PC-3 (cell line): Measurements from ENCODE around the gene PLXND1. TPM values are rescaled to one million over a fixed set of nuclear protein-coding genes. Genes with fewer than 3 reads are reported as not detected.

Experiments used
- ATAC-seq: fragments of 200-7000 bp; cut with Tn5 transposase; 2 replicates; pipeline ENCODE4 v1.9.1; 2020; ENCODE audit warnings: mild to moderate bottlenecking, moderate library complexity
- BruUV-seq: library from RNA; stranded (reverse); fragments of 400-500 nt; replicated peaks from 2 replicates; lab custom pipeline; 2021; lab: Mats Ljungman, UMichigan
- CTCF ChIA-PET: fragments of 300-600 bp; sonication (Branson Sonifier 250); formaldehyde crosslinking; loops from one replicate; lab custom pipeline; 2022; ENCODE audit warnings: antibody characterized with exemption; lab: Charles Lee
- POLR2A ChIA-PET: fragments of 300-600 bp; sonication (Branson Sonifier 250); formaldehyde crosslinking; loops from one replicate; lab custom pipeline; 2022; ENCODE audit warnings: antibody characterized with exemption; ENCODE audit not compliant: unreplicated experiment; lab: Charles Lee
- DNase-seq: peaks from one replicate; pipeline ENCODE4 v3.0.0-alpha.2; 2015
- H2AFZ ChIP-seq: fragments of 300-600 bp; sonication (generic); 2 replicates; pipeline ENCODE4 v1.6.0; 2016; ENCODE audit warnings: antibody characterized with exemption, low read length
- H3F3A ChIP-seq: fragments of 300-600 bp; sonication (generic); one replicate; pipeline ENCODE4 v1.6.0; 2017; ENCODE audit warnings: antibody characterized with exemption, low read length, control low read depth, mild to moderate bottlenecking; ENCODE audit not compliant: unreplicated experiment
- H3K27ac ChIP-seq: fragments of 300-600 bp; sonication (generic); 2 replicates; pipeline ENCODE4 v1.5.1; 2016; ENCODE audit warnings: mild to moderate bottlenecking, low read length
- H3K27me3 ChIP-seq: fragments of 300-600 bp; sonication (generic); 2 replicates; pipeline ENCODE4 v1.6.1; 2016; ENCODE audit warnings: low read length, mixed read lengths
- H3K36me3 ChIP-seq: fragments of 300-600 bp; sonication (generic); 2 replicates; pipeline ENCODE4 v1.6.1; 2016; ENCODE audit warnings: low read depth, mixed run types, low read length, mixed read lengths
- H3K4me1 ChIP-seq: fragments of 300-600 bp; sonication (generic); 2 replicates; pipeline ENCODE4 v1.5.1; 2016; ENCODE audit warnings: low read length; ENCODE audit not compliant: insufficient read depth
- H3K4me2 ChIP-seq: fragments of 300-600 bp; sonication (generic); 2 replicates; pipeline ENCODE4 v1.6.0; 2016; ENCODE audit warnings: low read length
- H3K4me3 ChIP-seq: fragments of 300-600 bp; sonication (generic); 2 replicates; pipeline ENCODE4 v1.5.1; 2016; ENCODE audit warnings: mild to moderate bottlenecking, low read length, mixed read lengths
- H3K79me2 ChIP-seq: fragments of 300-600 bp; sonication (generic); 2 replicates; pipeline ENCODE4 v1.6.1; 2017; ENCODE audit warnings: low read length, mixed read lengths
- H3K9ac ChIP-seq: fragments of 300-600 bp; sonication (generic); 2 replicates; pipeline ENCODE4 v1.6.0; 2016; ENCODE audit warnings: mild to moderate bottlenecking, low read length
- H3K9me2 ChIP-seq: fragments of 300-600 bp; sonication (generic); replicated peaks from 2 replicates; pipeline ENCODE4 v1.6.1; 2016; ENCODE audit warnings: mixed run types, low read length, mixed read lengths
- H3K9me3 ChIP-seq: fragments of 300-600 bp; sonication (generic); 2 replicates; pipeline ENCODE4 v1.6.1; 2016; ENCODE audit warnings: low read length, mixed read lengths
- H4K20me1 ChIP-seq: fragments of 300-600 bp; sonication (generic); 2 replicates; pipeline ENCODE4 v1.6.1; 2016; ENCODE audit warnings: low read length, mixed read lengths
- CTCF ChIP-seq: fragments of 300-600 bp; sonication (generic); conservative IDR thresholded peaks from 2 replicates; pipeline ENCODE4 v1.5.1; 2017; ENCODE audit warnings: antibody characterized with exemption, low read depth, mild to moderate bottlenecking, low read length
- EZH2 ChIP-seq: fragments of 300-600 bp; sonication (generic); IDR thresholded peaks from one replicate; pipeline ENCODE4 v1.6.1; 2017; ENCODE audit warnings: antibody characterized with exemption, mild to moderate bottlenecking, low read length; ENCODE audit not compliant: unreplicated experiment
- EZH2phosphoT487 ChIP-seq: fragments of 300-600 bp; sonication (generic); IDR thresholded peaks from 2 replicates; pipeline ENCODE4 v1.6.1; 2018; ENCODE audit warnings: mild to moderate bottlenecking, antibody characterized with exemption, low read length, borderline replicate concordance
- intact Hi-C: fragments of 100-400 bp; cut with micrococcal nuclease; formaldehyde crosslinking; loops from 2 replicates; pipeline ENCODE4 v1.9.0; 2023
- total RNA-seq: library from RNA; depleted of rRNA; stranded (reverse); fragments of >200 nt; gene quantifications from 2 replicates; pipeline ENCODE4 v1.2.3, GENCODE V29; 2014

PLXND1 gene
- total RNA-seq, 1 experiment from 2014 or later: 19.2 TPM

GRCh38 chr3:129528589-129529100 is 77.8 kb downstream of the PLXND1 start, which contains the start of gene RHO:
Gene RHO (plus strand): TSS chr3:129528639. CDS start chr3:129528734, 95 bp downstream.
- H3K9me3 ChIP-seq: no peaks in the 10 kb centered on the region
- intact Hi-C loops: no loop called here
- H3K4me3 ChIP-seq: no peak within 1 kb of the TSS
- no peak within 1 kb of the TSS for H3K27ac ChIP-seq
- H3K4me1 ChIP-seq: no peaks in the 10 kb centered on the region
- DNase-seq (no peak), ATAC-seq (no peak)
- ChIA-PET POLR2A (no interaction called here), CTCF (no interaction called here)
- H2AFZ ChIP-seq: no peak within 1 kb of the TSS
- H3K9ac ChIP-seq: no peak within 1 kb of the TSS
- no peaks in the 10 kb centered on the region for H3K27me3 ChIP-seq
- H3F3A ChIP-seq: no peaks in the 10 kb centered on the region
- no peaks in the 10 kb centered on the region for H3K79me2 ChIP-seq
- no peaks in the 10 kb centered on the region for H4K20me1 ChIP-seq
- H3K4me2 ChIP-seq: no peak within 1 kb of the TSS
- no peaks in the 10 kb centered on the region for H3K36me3 ChIP-seq
- no TSS peak for BruUV-seq
- no peaks in the 10 kb centered on the region for H3K9me2 ChIP-seq
- TF ChIP-seq EZH2 (no peak), CTCF (no peak), EZH2phosphoT487 (no peak)

- intact Hi-C loops: no loop called here
- no peak overlapping the region for H3K9ac ChIP-seq
- H3K4me1 ChIP-seq: no peaks in the 10 kb centered on the region
- BruUV-seq: no TSS peak
- no peak overlapping the region for H3K4me2 ChIP-seq
- H4K20me1 ChIP-seq: no peaks in the 10 kb centered on the region
- no peaks in the 10 kb centered on the region for H3K27me3 ChIP-seq
- no peak overlapping the region for H2AFZ ChIP-seq
- H3K27ac ChIP-seq: no peak overlapping the region
- H3K9me2 ChIP-seq: no peaks in the 10 kb centered on the region
- H3K9me3 ChIP-seq: no peaks in the 10 kb centered on the region
- no peaks in the 10 kb centered on the region for H3F3A ChIP-seq
- no peak for TF ChIP-seq CTCF
- no peak for TF ChIP-seq EZH2
- TF ChIP-seq EZH2phosphoT487: no peak
- no peaks in the 10 kb centered on the region for H3K36me3 ChIP-seq
- ATAC-seq (no peak), DNase-seq (no peak)
- CTCF ChIA-PET: no interaction called here
- H3K4me3 ChIP-seq: no peak overlapping the region
- no peaks in the 10 kb centered on the region for H3K79me2 ChIP-seq
- POLR2A ChIA-PET: no interaction called here
These were observed 79.2 kb downstream of the PLXND1 start for GRCh38 chr3:129527262-129527661.

GRCh38 chr3:129526121-129526900 is 80.2 kb downstream of the PLXND1 start:
- ChIA-PET POLR2A (no interaction called here), CTCF (no interaction called here)
- no peaks in the 10 kb centered on the region for H3K4me1 ChIP-seq
- H3K4me2 ChIP-seq: no peak overlapping the region
- H3K9ac ChIP-seq: no peak overlapping the region
- DNase-seq: no peak
- no TSS peak for BruUV-seq
- H2AFZ ChIP-seq: no peak overlapping the region
- H3K27me3 ChIP-seq: no peaks in the 10 kb centered on the region
- no peaks in the 10 kb centered on the region for H3K9me2 ChIP-seq
- intact Hi-C loops: no loop called here
- H3K36me3 ChIP-seq: no peaks in the 10 kb centered on the region
- H3K9me3 ChIP-seq: no peaks in the 10 kb centered on the region
- TF ChIP-seq EZH2 (no peak), CTCF (no peak), EZH2phosphoT487 (no peak)
- H3K4me3 ChIP-seq: no peak overlapping the region
- H4K20me1 ChIP-seq: no peaks in the 10 kb centered on the region
- no peaks in the 10 kb centered on the region for H3K79me2 ChIP-seq
- ATAC-seq: no peak
- no peak overlapping the region for H3K27ac ChIP-seq
- H3F3A ChIP-seq: no peaks in the 10 kb centered on the region
